Activated T-cell treated with anti-CD3 and anti-CD28 coated beads for 48 hours (primary cell): Measurements from ENCODE around the gene ARHGEF6.
"Not testable (repeated sequence)": the region's sequence is repeated elsewhere in the genome, so short reads cannot be mapped to it uniquely, and the experiment has no call there.

ENCODE experiments used
- DNase-seq: peaks from one replicate; pipeline ENCODE4 v3.0.0-alpha.2; 2020; ENCODE audit warnings: low read depth

ARHGEF6 gene

GRCh38 chrX:136781180-136781797 is 557 bp upstream of the ARHGEF6 start:
- no peak for DNase-seq

DNA sequence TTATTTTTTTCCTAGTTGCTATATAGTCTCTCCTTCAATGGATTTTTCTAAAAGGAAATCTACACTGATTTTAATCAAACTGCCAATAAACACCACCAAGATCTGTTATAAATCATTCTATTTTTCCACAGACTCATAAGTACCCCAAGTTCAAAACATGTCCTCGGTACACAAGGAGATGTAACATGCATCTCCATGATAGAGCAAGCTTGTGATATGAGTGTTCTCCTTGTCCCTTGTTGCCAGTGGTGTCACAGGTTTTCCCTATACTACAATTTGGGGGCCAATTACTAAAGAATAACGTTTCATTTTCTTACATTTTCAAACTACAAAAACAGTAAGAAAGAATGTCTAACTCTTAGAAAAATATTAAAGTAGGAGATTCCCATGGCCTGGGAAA is 491 bp downstream of the ARHGEF6 start:
- DNase-seq, result no peak

- DNase-seq, result no peak
Measured at GRCh38 chrX:136779346-136779781, 1.4 kb downstream of the ARHGEF6 start.

DNA sequence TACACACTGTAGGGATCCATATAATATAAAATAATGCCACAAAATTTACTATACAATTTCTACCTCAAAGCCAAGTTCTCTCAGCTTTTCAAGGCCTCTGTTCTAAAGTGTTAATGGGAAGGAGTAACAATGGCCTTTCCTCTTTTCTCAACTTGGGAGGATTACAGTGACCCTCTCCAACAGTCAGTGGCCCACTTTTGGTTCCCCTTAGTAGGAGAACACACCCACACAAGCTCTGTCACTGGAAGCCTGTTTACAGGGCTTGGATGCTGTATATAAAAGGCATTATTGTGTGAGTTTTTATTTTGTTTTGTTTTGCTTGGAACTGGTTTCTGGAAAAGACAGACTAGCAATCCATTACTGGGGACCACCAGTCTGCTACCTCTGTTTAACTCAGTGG is 1.8 kb downstream of the ARHGEF6 start:
- DNase-seq, result no peak

GRCh38 chrX:136778020-136778419 is 2.7 kb downstream of the ARHGEF6 start:
- DNase-seq, result no peak

GRCh38 chrX:136773648-136774047 is 7.1 kb downstream of the ARHGEF6 start:
- DNase-seq, result no peak

GRCh38 chrX:136771869-136772268 is 8.9 kb downstream of the ARHGEF6 start:
- DNase-seq, result not testable (repeated sequence)

DNA sequence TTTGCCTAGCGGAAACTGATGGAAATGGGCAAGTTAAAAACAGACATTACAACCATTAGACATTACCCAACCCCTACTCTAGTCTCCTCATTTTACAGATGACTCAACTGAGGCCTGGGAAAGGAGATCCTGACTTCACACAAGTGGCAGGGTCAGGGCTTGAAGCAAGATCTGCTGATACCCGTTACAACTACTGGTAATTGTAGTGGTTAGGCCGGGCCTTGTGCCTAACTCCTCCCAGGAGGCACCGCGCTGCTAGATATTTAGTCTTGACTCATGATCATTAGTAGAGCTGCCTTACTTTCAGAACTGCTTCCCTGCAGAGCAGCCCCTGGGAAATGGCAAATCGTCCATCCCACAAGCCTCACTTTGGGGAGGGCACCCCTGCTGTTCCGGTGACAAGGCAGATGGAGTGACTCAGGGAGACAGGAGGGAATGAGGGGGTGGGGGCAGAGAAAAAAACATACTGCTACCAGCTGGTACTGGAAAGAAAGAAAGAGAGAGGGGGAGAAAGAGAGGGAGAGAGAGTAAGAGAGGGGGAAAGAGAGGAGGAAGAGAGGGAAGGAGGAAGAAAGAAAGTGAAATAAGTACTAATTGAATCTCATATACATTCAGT is 12.2 kb downstream of the ARHGEF6 start:
- DNase-seq, result peak; percentile 34

GRCh38 chrX:136767104-136767941 is 13.4 kb downstream of the ARHGEF6 start:
- DNase-seq, result peak; percentile 33

DNA sequence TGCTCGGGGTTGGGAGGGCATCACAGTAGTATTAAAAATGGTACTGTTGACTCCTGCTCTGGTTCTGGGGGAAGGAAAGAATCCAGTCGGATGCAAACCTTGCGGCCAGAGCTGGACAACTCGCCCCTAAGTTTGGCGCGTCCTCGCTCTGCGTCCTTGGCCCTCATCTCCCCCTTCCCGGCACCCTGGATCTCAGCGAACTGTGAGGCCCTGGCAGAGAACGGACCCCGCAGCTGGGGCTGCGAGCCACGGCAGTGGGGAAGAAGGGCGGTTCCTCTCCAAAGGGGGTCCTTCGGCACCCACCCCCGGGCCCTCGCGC is 14.0 kb downstream of the ARHGEF6 start:
- no peak for DNase-seq

- no peak for DNase-seq
Measured at GRCh38 chrX:136765821-136766356, 14.8 kb downstream of the ARHGEF6 start.

GRCh38 chrX:136764206-136764605 is 16.5 kb downstream of the ARHGEF6 start:
- DNase-seq, result no peak

DNA sequence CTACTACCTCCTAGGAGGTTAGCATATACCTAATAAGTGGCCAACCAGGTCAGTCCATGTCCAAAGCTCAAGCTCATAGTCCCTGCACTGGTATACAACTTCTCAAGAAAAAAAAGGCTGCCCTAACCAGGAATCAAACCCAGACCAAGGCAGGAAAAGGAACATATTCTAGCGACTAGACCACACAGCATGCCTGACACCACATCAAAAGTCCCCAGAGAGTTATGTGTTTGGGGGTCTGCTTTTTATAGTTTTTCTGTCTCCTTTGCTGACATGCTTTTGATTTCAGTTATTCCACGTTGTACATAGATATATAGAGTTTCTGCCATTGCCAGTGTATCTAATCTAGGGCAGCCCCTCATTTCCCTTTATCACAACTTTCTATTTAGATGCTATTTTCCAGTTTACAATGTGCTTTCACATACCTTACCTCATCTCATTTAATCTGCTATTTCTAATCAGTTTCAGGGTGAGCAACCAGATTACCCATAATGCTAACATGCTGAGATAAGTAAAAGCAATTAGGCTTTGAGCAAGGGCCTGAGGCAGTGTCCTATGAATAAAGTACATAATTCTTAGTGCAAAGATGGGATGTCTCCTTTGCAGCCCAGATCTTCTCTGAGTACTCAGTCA is 17.8 kb downstream of the ARHGEF6 start:
- DNase-seq, result no peak

- no peak for DNase-seq
Measured at GRCh38 chrX:136761421-136761820, 19.3 kb downstream of the ARHGEF6 start.

- no peak for DNase-seq
Measured at GRCh38 chrX:136759968-136760367, 20.8 kb downstream of the ARHGEF6 start.

GRCh38 chrX:136755411-136755810 is 25.3 kb downstream of the ARHGEF6 start:
- no peak for DNase-seq

GRCh38 chrX:136754651-136755050 is 26.1 kb downstream of the ARHGEF6 start:
- DNase-seq, result no peak

- no peak for DNase-seq
Measured at GRCh38 chrX:136752796-136753195, 27.9 kb downstream of the ARHGEF6 start.

- DNase-seq, result no peak
Measured at GRCh38 chrX:136752346-136752745, 28.4 kb downstream of the ARHGEF6 start.

DNA sequence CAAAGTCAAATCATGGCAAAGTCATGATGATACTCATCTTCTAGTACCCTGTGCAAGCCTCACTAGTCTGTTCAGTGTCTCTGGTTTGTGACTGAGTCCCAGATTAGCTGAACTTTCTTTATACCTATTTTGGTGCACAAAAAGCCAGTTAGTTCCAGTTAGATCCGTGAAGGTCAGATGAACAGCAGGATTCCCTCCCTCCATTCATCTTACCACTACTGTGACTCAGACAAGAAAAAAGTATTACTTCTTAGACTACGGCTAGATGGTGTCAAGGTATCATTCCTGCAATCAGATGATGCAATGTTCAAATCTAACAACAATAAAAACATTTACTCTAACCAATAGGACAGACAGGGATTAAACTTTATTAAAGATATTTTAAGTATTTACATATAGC is 30.4 kb downstream of the ARHGEF6 start:
- no peak for DNase-seq

DNA sequence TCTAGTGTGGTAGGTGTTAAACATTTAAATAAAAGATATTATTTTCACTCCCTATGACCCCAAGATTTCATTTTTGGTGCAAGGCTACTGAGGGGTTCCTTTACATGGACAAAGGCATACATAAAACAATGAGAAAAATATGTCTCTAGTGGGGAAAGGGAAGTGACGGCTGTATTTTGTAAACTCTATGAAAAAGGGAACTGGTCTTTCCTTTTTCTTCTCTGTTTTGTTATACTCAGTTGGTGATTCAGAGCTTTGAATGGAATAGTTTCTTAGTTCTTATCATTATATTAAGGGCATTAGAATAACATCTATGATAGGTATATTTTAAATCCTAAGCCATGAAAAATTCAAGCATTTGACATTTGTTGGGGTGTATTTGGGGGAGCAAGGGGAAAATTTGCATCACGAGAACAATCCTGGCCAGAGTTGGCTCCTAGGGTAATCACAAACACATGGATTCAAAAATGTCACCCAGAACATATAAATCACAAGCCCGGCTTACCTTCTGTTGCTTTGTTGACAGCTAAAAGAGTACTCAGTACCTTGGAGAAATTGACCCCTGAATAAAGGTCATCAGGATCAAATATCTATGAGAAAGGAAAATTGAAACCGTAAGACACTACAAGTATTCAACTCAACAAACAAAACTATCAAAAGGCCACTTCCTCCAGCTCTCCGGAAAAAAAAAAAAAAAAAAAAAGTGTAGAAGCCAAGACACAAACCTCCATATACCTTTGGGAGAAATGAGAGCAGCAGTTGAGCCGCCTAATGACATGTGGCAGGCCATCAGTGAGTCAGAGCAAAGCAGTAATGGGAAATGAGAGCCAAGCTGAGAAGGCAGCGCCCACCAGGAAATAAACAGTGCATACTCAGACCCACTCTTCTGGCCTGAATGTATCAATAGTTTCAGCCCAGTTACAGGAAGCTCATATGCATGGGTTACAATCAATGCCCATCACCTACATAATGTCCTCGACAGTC is 33.4 kb downstream of the ARHGEF6 start:
- DNase-seq, result no peak
